Stimulated activated CD4-positive, alpha-beta T cell treated with anti-CD3 and anti-CD28 coated beads, Interleukin-12 subunit alpha, Interleukin-12 subunit beta, amount 100 ng/mL, for 48 hours (primary cell): ENCODE measurements around the gene FYB1.

Experiments used
- DNase-seq, 3 donors: peaks; one replicate each; pipeline ENCODE4 v3.0.0-alpha.2; 2020; ENCODE audit warnings: low read depth in 2 of 3, low spot score in 1 of 3

Gene FYB1

GRCh38 chr5:39130716-39131115 is 88.6 kb downstream of the FYB1 start:
- no peak for DNase-seq

GRCh38 chr5:39121922-39122321 is 97.4 kb downstream of the FYB1 start:
- DNase-seq: no peak

- DNase-seq: no peak
These were observed 98.0 kb downstream of the FYB1 start for GRCh38 chr5:39121315-39121714.

GRCh38 chr5:39120052-39120420 is 99.3 kb downstream of the FYB1 start:
- no peak for DNase-seq

- no peak for DNase-seq
These were observed 99.8 kb downstream of the FYB1 start for GRCh38 chr5:39119404-39120051.

GRCh38 chr5:39118638-39119037 is 100.7 kb downstream of the FYB1 start:
- no peak for DNase-seq

GRCh38 chr5:39117401-39117800 is 102.0 kb downstream of the FYB1 start:
- DNase-seq: no peak

- DNase-seq: no peak
These were observed 102.8 kb downstream of the FYB1 start for GRCh38 chr5:39116344-39117170.

GRCh38 chr5:39115644-39116343 is 103.6 kb downstream of the FYB1 start:
- DNase-seq: no peak

- no peak for DNase-seq
These were observed 105.2 kb downstream of the FYB1 start for GRCh38 chr5:39114155-39114554.

GRCh38 chr5:39113354-39113953 is 105.9 kb downstream of the FYB1 start:
- no peak for DNase-seq

- no peak for DNase-seq
These were observed 109.8 kb downstream of the FYB1 start for GRCh38 chr5:39109606-39110005.

GRCh38 chr5:39108987-39109386 is 110.4 kb downstream of the FYB1 start:
- DNase-seq: no peak

- DNase-seq: no peak
These were observed 112.0 kb downstream of the FYB1 start for GRCh38 chr5:39107350-39107749.

GRCh38 chr5:39106322-39106721 is 113.0 kb downstream of the FYB1 start:
- DNase-seq: no peak

GRCh38 chr5:39104221-39104620 is 115.1 kb downstream of the FYB1 start:
- DNase-seq: no peak

- no peak for DNase-seq
These were observed 116.6 kb downstream of the FYB1 start for GRCh38 chr5:39102684-39103155.

- no peak for DNase-seq
These were observed 118.4 kb downstream of the FYB1 start for GRCh38 chr5:39100851-39101396.

GRCh38 chr5:39100301-39100850 is 119.0 kb downstream of the FYB1 start:
- DNase-seq: no peak

- no peak for DNase-seq
These were observed 119.5 kb downstream of the FYB1 start for GRCh38 chr5:39099831-39100230.

GRCh38 chr5:39093352-39093751 is 126.0 kb downstream of the FYB1 start:
- DNase-seq: no peak
